CD4-positive, alpha-beta T cell treated with Interferon alpha-2 for 1 hour (primary cell): ENCODE measurements around the gene NUP37.

ENCODE experiments used
- DNase-seq, 2 donors: peaks; one replicate each; pipeline ENCODE4 v3.0.0-alpha.2; 2020 to 2022

Gene NUP37

GRCh38 chr12:102023343-102023930 is 96.5 kb downstream of the NUP37 start:
- DNase-seq = no peak
